ENCODE measurements around the gene TP53AIP1. TPM values are rescaled to one million over a fixed set of nuclear protein-coding genes. Genes with fewer than 3 reads are reported as not detected.
A peak's percentile ranks its signal among the peaks of the same experiment; 100 is the strongest.

The TP53AIP1 gene
- total RNA-seq, 2 donors from 2014 or later: not detected

- no peak for DNase-seq
Observed at GRCh38 chr11:128895526-128895925, 47.1 kb downstream of the TP53AIP1 start.

GRCh38 chr11:128894685-128895084 is 48.0 kb downstream of the TP53AIP1 start:
- intact Hi-C loops (cut with DNase I): no loop called here
- peak; percentile 76 for DNase-seq
- ATAC-seq: peak; percentile 53 to 73

More at GRCh38 chr11:128895526-128895925, 47.1 kb downstream of the TP53AIP1 start:
- intact Hi-C loops (cut with DNase I): no loop called here
- ATAC-seq: peak in 1 of 2 donors; percentile 18

- intact Hi-C loops (cut with DNase I): no loop called here
- ATAC-seq: no peak
- no peak for DNase-seq
Observed at GRCh38 chr11:128894286-128894681, 48.4 kb downstream of the TP53AIP1 start.

- intact Hi-C loops (cut with DNase I): no loop called here
- DNase-seq: no peak
- peak in 1 of 2 donors; percentile 25 for ATAC-seq
Observed at GRCh38 chr11:128893578-128894285, 48.9 kb downstream of the TP53AIP1 start.

GRCh38 chr11:128892866-128893565 is 49.7 kb downstream of the TP53AIP1 start:
- no peak for DNase-seq
- no peak for ATAC-seq
- intact Hi-C loops (cut with DNase I): no loop called here

GRCh38 chr11:128891913-128892398 is 50.7 kb downstream of the TP53AIP1 start:
- DNase-seq (no peak), ATAC-seq (peak in 1 of 2 donors; percentile 12)
- intact Hi-C loops (cut with DNase I): no loop called here

GRCh38 chr11:128890543-128891368 is 51.9 kb downstream of the TP53AIP1 start, which contains the start of gene KCNJ5:
Gene KCNJ5 (plus strand): TSS chr11:128891356. CDS start chr11:128911274, 19,918 bp downstream.
- DNase-seq (peak; percentile 52), ATAC-seq (peak; percentile 65 to 77)
- intact Hi-C loops (cut with DNase I): no loop called here

GRCh38 chr11:128890216-128890542 is 52.5 kb downstream of the TP53AIP1 start:
- no peak for DNase-seq
- intact Hi-C loops (cut with DNase I): no loop called here
- ATAC-seq: no peak

GRCh38 chr11:128889657-128890213 is 52.9 kb downstream of the TP53AIP1 start:
- intact Hi-C loops (cut with DNase I): loop anchor here in 1 of 2 donors (5.0 kb wide), 1 partner anchor 68 kb away; no protein-coding TSS in a partner anchor
- DNase-seq: no peak
- ATAC-seq: no peak

- no peak for ATAC-seq
- intact Hi-C loops (cut with DNase I): loop anchor here in 1 of 2 donors (5.0 kb wide), 1 partner anchor 69 kb away; no protein-coding TSS in a partner anchor
- no peak for DNase-seq
Observed at GRCh38 chr11:128888034-128888985, 54.4 kb downstream of the TP53AIP1 start.

- DNase-seq (no peak), ATAC-seq (peak in 1 of 2 donors; percentile 28)
- intact Hi-C loops (cut with DNase I): loop anchor here in 1 of 2 donors (5.0 kb wide), 1 partner anchor 71 kb away; no protein-coding TSS in a partner anchor
Observed at GRCh38 chr11:128886406-128887124, 56.1 kb downstream of the TP53AIP1 start.

Other genes with a start within 250 kb of the TP53AIP1 start
- 10 to 100 TPM; 22.1 to 27.9 TPM for gene FLI1, start 248.8 kb downstream of the TP53AIP1 start, total RNA-seq
- not detected for gene KCNJ1, start 75.6 kb downstream of the TP53AIP1 start, total RNA-seq
- 10 to 100 TPM in 1 of 2 donors, 1 to 10 TPM in 1; 6.1 to 15.6 TPM for gene KCNJ5, start 51.5 kb downstream of the TP53AIP1 start, total RNA-seq
- 10 to 100 TPM in 1 of 2 donors, 1 to 10 TPM in 1; 8.9 to 12.0 TPM for gene ARHGAP32, start 249.5 kb upstream of the TP53AIP1 start, total RNA-seq

All from left cardiac atrium (tissue), 4 donors.